Measurements from ENCODE around the gene TMEM121.

DNA sequence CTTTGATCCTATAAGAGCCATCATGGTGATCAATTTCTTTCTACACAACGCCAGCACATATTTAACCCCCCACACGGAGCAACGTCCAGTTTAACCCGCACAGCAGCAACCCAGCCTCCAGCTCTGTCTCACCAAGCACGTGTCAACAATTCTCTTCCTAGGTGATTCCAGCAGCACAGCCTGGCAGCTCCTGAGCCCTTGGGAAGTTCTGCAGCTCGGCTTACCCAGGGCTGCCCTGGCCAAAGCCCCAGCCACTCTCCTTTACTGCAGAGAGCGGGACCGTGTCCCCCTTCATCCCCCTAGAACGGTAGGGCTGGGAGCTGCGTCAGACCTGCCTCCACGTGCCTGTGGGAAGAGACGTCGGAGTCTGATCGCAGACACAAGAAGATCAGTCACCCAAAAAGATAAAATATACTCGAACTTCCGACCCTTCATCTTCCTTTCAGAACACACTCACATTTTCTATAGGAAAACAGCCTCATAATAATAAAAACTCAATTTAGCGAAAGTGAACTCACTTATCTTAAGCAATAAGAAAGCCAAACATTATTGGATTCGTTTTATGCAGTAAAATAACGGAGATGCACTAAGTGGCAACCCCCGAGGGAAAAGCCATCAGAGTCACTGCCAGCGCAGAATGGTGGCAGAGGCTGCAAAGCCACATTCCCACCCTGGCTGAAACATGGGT lies 7.6 kb downstream of the TMEM121 start:
- TF ChIP-seq POLR2A (IDR thresholded peaks at IDR 0.05; ENCODE audit: low read depth, low read length) (no peak), BHLHE40 (IDR thresholded peaks at IDR 0.05; ENCODE audit: low read depth, low read length) (no peak), RAD21 (IDR thresholded peaks at IDR 0.05; ENCODE audit: low read length) (no peak), MAFK (IDR thresholded peaks at IDR 0.05; ENCODE audit: low read depth, low read length) (no peak), RCOR1 (IDR thresholded peaks at IDR 0.05; ENCODE audit: insufficient replicate concordance, low read length) (no peak), SMC3 (IDR thresholded peaks at IDR 0.05; ENCODE audit: low read depth, low read length) (no peak), FOS (IDR thresholded peaks at IDR 0.05; ENCODE audit: low read depth, low read length) (no peak), MAZ (IDR thresholded peaks at IDR 0.05; ENCODE audit: borderline replicate concordance, low read depth, low read length) (no peak), RFX5 (IDR thresholded peaks at IDR 0.05; ENCODE audit: low read depth, low read length) (no peak), MXI1 (IDR thresholded peaks at IDR 0.05; ENCODE audit: borderline replicate concordance, low read depth, low read length) (no peak), CEBPB (IDR thresholded peaks at IDR 0.05; ENCODE audit: low read depth, low read length) (no peak)
- TF ChIP-seq, protein P1, sequence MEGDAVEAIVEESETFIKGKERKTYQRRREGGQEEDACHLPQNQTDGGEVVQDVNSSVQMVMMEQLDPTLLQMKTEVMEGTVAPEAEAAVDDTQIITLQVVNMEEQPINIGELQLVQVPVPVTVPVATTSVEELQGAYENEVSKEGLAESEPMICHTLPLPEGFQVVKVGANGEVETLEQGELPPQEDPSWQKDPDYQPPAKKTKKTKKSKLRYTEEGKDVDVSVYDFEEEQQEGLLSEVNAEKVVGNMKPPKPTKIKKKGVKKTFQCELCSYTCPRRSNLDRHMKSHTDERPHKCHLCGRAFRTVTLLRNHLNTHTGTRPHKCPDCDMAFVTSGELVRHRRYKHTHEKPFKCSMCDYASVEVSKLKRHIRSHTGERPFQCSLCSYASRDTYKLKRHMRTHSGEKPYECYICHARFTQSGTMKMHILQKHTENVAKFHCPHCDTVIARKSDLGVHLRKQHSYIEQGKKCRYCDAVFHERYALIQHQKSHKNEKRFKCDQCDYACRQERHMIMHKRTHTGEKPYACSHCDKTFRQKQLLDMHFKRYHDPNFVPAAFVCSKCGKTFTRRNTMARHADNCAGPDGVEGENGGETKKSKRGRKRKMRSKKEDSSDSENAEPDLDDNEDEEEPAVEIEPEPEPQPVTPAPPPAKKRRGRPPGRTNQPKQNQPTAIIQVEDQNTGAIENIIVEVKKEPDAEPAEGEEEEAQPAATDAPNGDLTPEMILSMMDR (conservative IDR thresholded peaks at IDR 0.05; ENCODE audit: low read depth, low read length): no peak
- TF ChIP-seq, protein P2, sequence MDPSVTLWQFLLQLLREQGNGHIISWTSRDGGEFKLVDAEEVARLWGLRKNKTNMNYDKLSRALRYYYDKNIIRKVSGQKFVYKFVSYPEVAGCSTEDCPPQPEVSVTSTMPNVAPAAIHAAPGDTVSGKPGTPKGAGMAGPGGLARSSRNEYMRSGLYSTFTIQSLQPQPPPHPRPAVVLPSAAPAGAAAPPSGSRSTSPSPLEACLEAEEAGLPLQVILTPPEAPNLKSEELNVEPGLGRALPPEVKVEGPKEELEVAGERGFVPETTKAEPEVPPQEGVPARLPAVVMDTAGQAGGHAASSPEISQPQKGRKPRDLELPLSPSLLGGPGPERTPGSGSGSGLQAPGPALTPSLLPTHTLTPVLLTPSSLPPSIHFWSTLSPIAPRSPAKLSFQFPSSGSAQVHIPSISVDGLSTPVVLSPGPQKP (IDR thresholded peaks at IDR 0.05; ENCODE audit: borderline replicate concordance, low read depth, low read length): no peak

All from IMR-90 (cell line).